OCI-LY7 (cell line): ENCODE results near the gene BNIP1. TPM values are rescaled to one million over a fixed set of nuclear protein-coding genes. Genes with fewer than 3 reads are reported as not detected.

Experiments used
- BruUV-seq: library from RNA; stranded (reverse); fragments of 400-500 nt; replicated peaks from 2 replicates; lab custom pipeline; 2021; lab: Mats Ljungman, UMichigan
- CTCF ChIA-PET: fragments of 300-600 bp; sonication (Branson Sonifier 250); formaldehyde crosslinking; loops from one replicate; lab custom pipeline; 2022; ENCODE audit warnings: antibody characterized with exemption; ENCODE audit not compliant: unreplicated experiment; lab: Charles Lee
- POLR2A ChIA-PET: fragments of 300-600 bp; sonication (Branson Sonifier 250); formaldehyde crosslinking; loops from one replicate; lab custom pipeline; 2022; ENCODE audit warnings: antibody characterized with exemption; lab: Charles Lee
- DNase-seq: peaks from one replicate; pipeline ENCODE4 v3.0.0-alpha.2; 2015; ENCODE audit warnings: low spot score
- H2AFZ ChIP-seq: fragments of 200-600 bp; sonication (generic), shearing (Covaris generic); 2 replicates; pipeline ENCODE4 v1.6.1; 2014; ENCODE audit warnings: mild to moderate bottlenecking, antibody characterized with exemption, low read length, moderate library complexity
- H3K27ac ChIP-seq: fragments of 200-600 bp; sonication (generic); 2 replicates; pipeline ENCODE4 v1.5.1; 2014; ENCODE audit warnings: mixed run types, low read depth, mild to moderate bottlenecking, moderate library complexity, low read length, inconsistent platforms; ENCODE audit not compliant: poor library complexity, severe bottlenecking
- H3K36me3 ChIP-seq: fragments of 200-600 bp; sonication (generic); 2 replicates; pipeline ENCODE4 v1.6.1; 2014; ENCODE audit warnings: mild to moderate bottlenecking, antibody characterized with exemption, low read length, moderate library complexity, mixed read lengths; ENCODE audit not compliant: insufficient read depth
- H3K4me1 ChIP-seq: fragments of 200-600 bp; sonication (generic); 2 replicates; pipeline ENCODE4 v1.5.1; 2014; ENCODE audit warnings: mild to moderate bottlenecking, low read length; ENCODE audit not compliant: insufficient read depth, poor library complexity, severe bottlenecking
- H3K4me2 ChIP-seq: fragments of 200-600 bp; sonication (generic); 2 replicates; pipeline ENCODE4 v1.6.1; 2014; ENCODE audit warnings: mild to moderate bottlenecking, low read length
- H3K4me3 ChIP-seq: fragments of 200-600 bp; sonication (generic); 2 replicates; pipeline ENCODE4 v1.5.1; 2014; ENCODE audit warnings: mild to moderate bottlenecking, low read depth, low read length; ENCODE audit not compliant: poor library complexity, severe bottlenecking
- H3K79me2 ChIP-seq: fragments of 200-600 bp; sonication (generic); 2 replicates; pipeline ENCODE4 v1.6.1; 2016; ENCODE audit warnings: low read depth, mild to moderate bottlenecking, low read length, moderate library complexity, mixed read lengths; ENCODE audit not compliant: insufficient read depth
- H3K9me2 ChIP-seq: fragments of 200-600 bp; sonication (generic); 2 replicates; pipeline ENCODE4 v1.6.1; 2016; ENCODE audit warnings: mild to moderate bottlenecking, low read length, mixed read lengths; ENCODE audit not compliant: insufficient read depth
- H3K9me3 ChIP-seq: fragments of 200-600 bp; sonication (generic); 2 replicates; pipeline ENCODE4 v1.6.1; 2014; ENCODE audit warnings: mild to moderate bottlenecking, mixed run types, low read length, mixed read lengths
- H4K20me1 ChIP-seq: fragments of 200-600 bp; sonication (generic); 2 replicates; pipeline ENCODE4 v1.6.1; 2014; ENCODE audit warnings: mild to moderate bottlenecking, antibody characterized with exemption, low read length, moderate library complexity, mixed read lengths; ENCODE audit not compliant: insufficient read depth
- CTCF ChIP-seq: fragments of 200-600 bp; sonication (generic); conservative IDR thresholded peaks from 2 replicates; pipeline ENCODE4 v1.5.1; 2014; ENCODE audit warnings: mild to moderate bottlenecking, antibody characterized with exemption, low read length, moderate library complexity, mixed read lengths
- EZH2phosphoT487 ChIP-seq: fragments of 200-600 bp; sonication (generic); IDR thresholded peaks from 2 replicates; pipeline ENCODE4 v1.6.1; 2018; ENCODE audit warnings: low read depth, borderline replicate concordance, mild to moderate bottlenecking, mixed run types, antibody characterized with exemption, low read length, moderate library complexity, mixed read lengths
- intact Hi-C: fragments of 100-400 bp; cut with micrococcal nuclease; formaldehyde crosslinking; loops from one replicate; pipeline ENCODE4 v1.10.0; 2022; ENCODE audit not compliant: unreplicated experiment
- total RNA-seq, 2 experiments: library from RNA; depleted of rRNA in 1 of 2; stranded (reverse); fragments of >200 nt in 1 of 2; shearing (Covaris generic) in 1 of 2; gene quantifications; 2 replicates each; pipeline ENCODE4 v1.2.3, GENCODE V29; 2014 to 2022

BNIP1 gene
- total RNA-seq, 2 experiments from 2014 or later = 16.8 to 23.1 TPM

- CTCF ChIA-PET = no interaction called here
- Histone ChIP-seq H3K4me3 (no peak overlapping the region), H3K27ac (no peak overlapping the region), H3K9me2 (no peaks in the 10 kb centered on the region), H3K9me3 (no peaks in the 10 kb centered on the region), H4K20me1 (no peaks in the 10 kb centered on the region), H2AFZ (no peak overlapping the region), H3K4me1 (no peaks in the 10 kb centered on the region), H3K4me2 (no peak overlapping the region), H3K36me3 (no peaks in the 10 kb centered on the region), H3K79me2 (no peaks in the 10 kb centered on the region)
- no peak for TF ChIP-seq EZH2phosphoT487
- no peak for TF ChIP-seq CTCF
- intact Hi-C loops = no loop called here
- no peak for DNase-seq
- POLR2A ChIA-PET = no interaction called here
- no TSS peak for BruUV-seq
Observed at GRCh38 chr5:173180331-173180730, 36.0 kb downstream of the BNIP1 start.

DNA sequence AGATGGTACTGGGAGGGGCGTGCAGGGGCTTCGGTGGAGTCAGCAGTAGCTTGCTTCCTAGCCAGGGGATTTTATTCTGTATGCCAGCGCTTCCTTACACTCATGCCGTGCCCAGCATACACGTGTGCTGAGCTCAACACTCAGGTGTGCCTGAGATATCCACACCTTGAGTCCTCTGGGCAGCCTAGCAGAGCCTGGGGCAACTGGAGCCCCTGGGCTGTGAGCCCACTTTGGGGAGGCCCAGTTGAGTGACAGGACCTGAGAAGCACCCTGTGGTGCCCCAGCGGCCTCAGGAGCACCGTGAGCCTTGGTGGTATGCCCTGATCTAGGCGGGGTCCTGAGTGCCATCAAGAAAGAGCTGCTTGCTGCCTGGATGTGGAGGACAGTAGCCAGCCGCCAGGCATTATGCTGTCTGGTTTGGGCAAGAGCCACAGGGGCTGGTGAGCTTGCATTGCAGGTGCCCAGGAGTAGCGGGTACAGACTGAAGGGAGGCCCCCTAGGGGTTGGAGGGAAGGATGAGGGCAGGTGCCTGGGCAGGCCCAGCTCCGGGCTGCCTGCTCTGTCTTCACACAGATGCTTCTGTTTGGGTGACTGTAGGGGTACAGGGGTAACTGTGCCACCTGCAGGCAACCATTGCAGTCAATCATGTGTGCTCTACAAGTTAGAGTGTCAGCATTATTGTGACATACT, 42.9 kb downstream of the BNIP1 start:
- Histone ChIP-seq H2AFZ (no peak overlapping the region), H3K4me1 (no peaks in the 10 kb centered on the region), H3K27ac (no peak overlapping the region), H3K79me2 (no peaks in the 10 kb centered on the region), H4K20me1 (no peaks in the 10 kb centered on the region), H3K9me2 (no peaks in the 10 kb centered on the region), H3K4me3 (no peak overlapping the region), H3K4me2 (no peak overlapping the region), H3K9me3 (no peaks in the 10 kb centered on the region), H3K36me3 (no peaks in the 10 kb centered on the region)
- intact Hi-C loops = loop anchor here (1.0 to 5.0 kb wide), 2 partner anchors 203 to 475 kb away; no protein-coding TSS in a partner anchor
- TF ChIP-seq EZH2phosphoT487 (no peak), CTCF (peak; percentile 70)
- ChIA-PET CTCF (no interaction called here), POLR2A (interaction anchor here (0.6 to 0.9 kb wide), 2 partner anchors 51 to 1189 kb away, joined by 3 to 6 read pairs; no protein-coding TSS in a partner anchor)
- BruUV-seq = no TSS peak
- DNase-seq = peak; percentile 62

- Histone ChIP-seq H3K79me2 (no peaks in the 10 kb centered on the region), H3K27ac (no peak overlapping the region), H3K36me3 (no peaks in the 10 kb centered on the region), H3K9me3 (no peaks in the 10 kb centered on the region), H3K4me2 (no peak overlapping the region), H4K20me1 (no peaks in the 10 kb centered on the region), H3K4me3 (no peak overlapping the region), H2AFZ (no peak overlapping the region), H3K4me1 (no peaks in the 10 kb centered on the region), H3K9me2 (no peaks in the 10 kb centered on the region)
- ChIA-PET CTCF (no interaction called here), POLR2A (no interaction called here)
- TF ChIP-seq EZH2phosphoT487 (no peak), CTCF (no peak)
- intact Hi-C loops = loop anchor here (5.0 kb wide), 1 partner anchor 476 kb away; no protein-coding TSS in a partner anchor
- DNase-seq = no peak
- no TSS peak for BruUV-seq
Observed at GRCh38 chr5:173188280-173188679, 43.9 kb downstream of the BNIP1 start.
